OCI-LY7 (cell line): Measurements from ENCODE around the gene PDIA4.

Source experiments
- CTCF ChIP-seq: fragments of 200-600 bp; sonication (generic); conservative IDR thresholded peaks from 2 replicates; pipeline ENCODE4 v1.5.1; 2014; ENCODE audit warnings: mild to moderate bottlenecking, antibody characterized with exemption, low read length, moderate library complexity, mixed read lengths
- EZH2phosphoT487 ChIP-seq: fragments of 200-600 bp; sonication (generic); IDR thresholded peaks from 2 replicates; pipeline ENCODE4 v1.6.1; 2018; ENCODE audit warnings: low read depth, borderline replicate concordance, mild to moderate bottlenecking, mixed run types, antibody characterized with exemption, low read length, moderate library complexity, mixed read lengths

- TF ChIP-seq EZH2phosphoT487 (no peak), CTCF (no peak)
Observed at GRCh38 chr7:149014309-149014708, 14.0 kb downstream of the PDIA4 start.
